ENCODE results near the gene HESX1. TPM values are rescaled to one million over a fixed set of nuclear protein-coding genes. Genes with fewer than 3 reads are reported as not detected.

HESX1 gene
- total RNA-seq, 2 experiments from 2014 or later = 0.50 TPM; not detected in 1

GRCh38 chr3:57184526-57184925, 15.3 kb downstream of the HESX1 start:
- DNase-seq (no peak), ATAC-seq (ENCODE audit: low read depth) (no peak)
- no peaks in the 10 kb centered on the region for H3K4me1 Mint-ChIP-seq
- POLR2A ChIA-PET = no interaction called here
- no peaks in the 10 kb centered on the region for H3K36me3 Mint-ChIP-seq
- H3K27ac Mint-ChIP-seq = no peak overlapping the region
- no peak overlapping the region for H3K4me3 Mint-ChIP-seq
- H3K27me3 Mint-ChIP-seq = peaks cover 7% of the 10 kb centered on the region
- no peaks in the 10 kb centered on the region for H3K9me3 Mint-ChIP-seq

- ATAC-seq (ENCODE audit: low read depth) (no peak), DNase-seq (no peak)
- POLR2A ChIA-PET = no interaction called here
- Mint-ChIP-seq H3K4me1 (no peaks in the 10 kb centered on the region), H3K27me3 (peaks cover 10% of the 10 kb centered on the region), H3K4me3 (no peak overlapping the region), H3K36me3 (no peaks in the 10 kb centered on the region), H3K27ac (no peak overlapping the region), H3K9me3 (no peaks in the 10 kb centered on the region)
Observed at GRCh38 chr3:57179580-57180410, 20.0 kb downstream of the HESX1 start.

GRCh38 chr3:57176045-57176444, 23.7 kb downstream of the HESX1 start:
- Mint-ChIP-seq H3K27me3 (peaks cover 19% of the 10 kb centered on the region), H3K36me3 (no peaks in the 10 kb centered on the region), H3K4me1 (no peaks in the 10 kb centered on the region), H3K9me3 (no peaks in the 10 kb centered on the region), H3K4me3 (no peak overlapping the region), H3K27ac (no peak overlapping the region)
- no peak for DNase-seq
- ATAC-seq (ENCODE audit: low read depth) = no peak
- POLR2A ChIA-PET = no interaction called here

GRCh38 chr3:57173687-57174086, 26.1 kb downstream of the HESX1 start:
- no peaks in the 10 kb centered on the region for H3K36me3 Mint-ChIP-seq
- ATAC-seq (ENCODE audit: low read depth) = no peak
- H3K27ac Mint-ChIP-seq = no peak overlapping the region
- POLR2A ChIA-PET = no interaction called here
- no peak overlapping the region for H3K4me3 Mint-ChIP-seq
- DNase-seq = no peak
- H3K4me1 Mint-ChIP-seq = peaks cover 2% of the 10 kb centered on the region
- no peaks in the 10 kb centered on the region for H3K9me3 Mint-ChIP-seq
- H3K27me3 Mint-ChIP-seq = peaks cover 32% of the 10 kb centered on the region

GRCh38 chr3:57170946-57171345, 28.8 kb downstream of the HESX1 start:
- peaks cover 2% of the 10 kb centered on the region for H3K4me1 Mint-ChIP-seq
- H3K9me3 Mint-ChIP-seq = no peaks in the 10 kb centered on the region
- ATAC-seq (ENCODE audit: low read depth) (no peak), DNase-seq (no peak)
- H3K36me3 Mint-ChIP-seq = no peaks in the 10 kb centered on the region
- no peak overlapping the region for H3K27ac Mint-ChIP-seq
- POLR2A ChIA-PET = no interaction called here
- peaks cover 56% of the 10 kb centered on the region for H3K27me3 Mint-ChIP-seq
- no peak overlapping the region for H3K4me3 Mint-ChIP-seq

GRCh38 chr3:57169872-57170623, 29.7 kb downstream of the HESX1 start:
- peaks cover 61% of the 10 kb centered on the region for H3K27me3 Mint-ChIP-seq
- H3K27ac Mint-ChIP-seq = no peak overlapping the region
- peaks cover 5% of the 10 kb centered on the region for H3K4me1 Mint-ChIP-seq
- DNase-seq (peak; percentile 80), ATAC-seq (ENCODE audit: low read depth) (peak; percentile 82)
- POLR2A ChIA-PET = no interaction called here
- peak overlapping the region; percentile 72 for H3K4me3 Mint-ChIP-seq
- no peaks in the 10 kb centered on the region for H3K36me3 Mint-ChIP-seq
- H3K9me3 Mint-ChIP-seq = no peaks in the 10 kb centered on the region

GRCh38 chr3:57169108-57169507, 30.7 kb downstream of the HESX1 start:
- POLR2A ChIA-PET = no interaction called here
- Mint-ChIP-seq H3K4me3 (peak overlapping the region; percentile 22), H3K9me3 (no peaks in the 10 kb centered on the region), H3K27me3 (peaks cover 63% of the 10 kb centered on the region), H3K27ac (no peak overlapping the region), H3K36me3 (no peaks in the 10 kb centered on the region), H3K4me1 (peaks cover 8% of the 10 kb centered on the region)
- ATAC-seq (ENCODE audit: low read depth) (no peak), DNase-seq (no peak)

- Mint-ChIP-seq H3K27me3 (peaks cover 72% of the 10 kb centered on the region), H3K27ac (no peak overlapping the region), H3K9me3 (no peaks in the 10 kb centered on the region), H3K4me3 (no peak overlapping the region), H3K36me3 (no peaks in the 10 kb centered on the region), H3K4me1 (peaks cover 10% of the 10 kb centered on the region)
- ATAC-seq (ENCODE audit: low read depth) (no peak), DNase-seq (no peak)
- POLR2A ChIA-PET = no interaction called here
Observed at GRCh38 chr3:57168151-57168550, 31.6 kb downstream of the HESX1 start.

- no peak for DNase-seq
- Mint-ChIP-seq H3K9me3 (no peaks in the 10 kb centered on the region), H3K4me3 (no peak overlapping the region), H3K27ac (no peak overlapping the region), H3K27me3 (peaks cover 78% of the 10 kb centered on the region), H3K36me3 (no peaks in the 10 kb centered on the region), H3K4me1 (peaks cover 10% of the 10 kb centered on the region)
- POLR2A ChIA-PET = no interaction called here
- no peak for ATAC-seq (ENCODE audit: low read depth)
Observed at GRCh38 chr3:57166660-57167059, 33.1 kb downstream of the HESX1 start.

GRCh38 chr3:57165641-57166040, 34.1 kb downstream of the HESX1 start:
- H3K4me1 Mint-ChIP-seq = peaks cover 10% of the 10 kb centered on the region
- no peak for ATAC-seq (ENCODE audit: low read depth)
- POLR2A ChIA-PET = no interaction called here
- no peak for DNase-seq
- peak overlapping the region; percentile 73 for H3K4me3 Mint-ChIP-seq
- H3K36me3 Mint-ChIP-seq = no peaks in the 10 kb centered on the region
- H3K27ac Mint-ChIP-seq = no peak overlapping the region
- no peaks in the 10 kb centered on the region for H3K9me3 Mint-ChIP-seq
- peaks cover 82% of the 10 kb centered on the region for H3K27me3 Mint-ChIP-seq

GRCh38 chr3:57164657-57165573, 34.9 kb downstream of the HESX1 start, which contains the start of gene IL17RD:
IL17RD (minus strand) TSS chr3:57165353; CDS start chr3:57165286, 67 bp downstream.
- H3K36me3 Mint-ChIP-seq = no peaks in the 10 kb centered on the region
- POLR2A ChIA-PET = no interaction called here
- H3K4me1 Mint-ChIP-seq = peaks cover 7% of the 10 kb centered on the region
- peak; percentile 65 for ATAC-seq (ENCODE audit: low read depth)
- no peaks in the 10 kb centered on the region for H3K9me3 Mint-ChIP-seq
- no peak within 1 kb of the TSS for H3K27ac Mint-ChIP-seq
- H3K4me3 Mint-ChIP-seq = peak within 1 kb of the TSS; percentile 80
- peak; percentile 65 for DNase-seq
- peaks cover 83% of the 10 kb centered on the region for H3K27me3 Mint-ChIP-seq

GRCh38 chr3:57164217-57164656, 35.5 kb downstream of the HESX1 start:
- H3K9me3 Mint-ChIP-seq = no peaks in the 10 kb centered on the region
- DNase-seq = peak; percentile 36
- ATAC-seq (ENCODE audit: low read depth) = no peak
- peak overlapping the region; percentile 80 for H3K4me3 Mint-ChIP-seq
- H3K27ac Mint-ChIP-seq = no peak overlapping the region
- H3K36me3 Mint-ChIP-seq = no peaks in the 10 kb centered on the region
- POLR2A ChIA-PET = no interaction called here
- peaks cover 10% of the 10 kb centered on the region for H3K4me1 Mint-ChIP-seq
- peaks cover 84% of the 10 kb centered on the region for H3K27me3 Mint-ChIP-seq

- Mint-ChIP-seq H3K36me3 (no peaks in the 10 kb centered on the region), H3K9me3 (no peaks in the 10 kb centered on the region), H3K4me3 (no peak overlapping the region), H3K27ac (no peak overlapping the region), H3K27me3 (peaks cover 81% of the 10 kb centered on the region), H3K4me1 (peaks cover 15% of the 10 kb centered on the region)
- POLR2A ChIA-PET = no interaction called here
- ATAC-seq (ENCODE audit: low read depth) (no peak), DNase-seq (no peak)
Observed at GRCh38 chr3:57163751-57164150, 36.0 kb downstream of the HESX1 start.

All from activated naive CD8-positive, alpha-beta T cell treated with anti-CD3 and anti-CD28 coated beads, Interleukin-2, amount 10 ng/mL, durations not matched to agents 7 days and 5 days (primary cell).